Skeletal muscle cell (primary cell): ENCODE measurements around the gene PAX8.

Source experiments
- DNase-seq: peaks from one replicate; pipeline ENCODE4 v3.0.0-alpha.2; 2010; ENCODE audit warnings: low read depth
- H3K4me3 ChIP-seq: 2 replicates; pipeline ENCODE4 v1.5.1; 2011; ENCODE audit warnings: low read depth, mild to moderate bottlenecking, control low read depth, low read length, moderate library complexity

PAX8 gene

GRCh38 chr2:113227698-113228097, 51.0 kb downstream of the PAX8 start:
- H3K4me3 ChIP-seq, result no peak overlapping the region
- DNase-seq, result no peak

- no peak overlapping the region for H3K4me3 ChIP-seq
- DNase-seq, result no peak
These were observed 51.4 kb downstream of the PAX8 start for GRCh38 chr2:113227290-113227689.

- DNase-seq, result no peak
These were observed 52.3 kb downstream of the PAX8 start for GRCh38 chr2:113226462-113226861.

DNA sequence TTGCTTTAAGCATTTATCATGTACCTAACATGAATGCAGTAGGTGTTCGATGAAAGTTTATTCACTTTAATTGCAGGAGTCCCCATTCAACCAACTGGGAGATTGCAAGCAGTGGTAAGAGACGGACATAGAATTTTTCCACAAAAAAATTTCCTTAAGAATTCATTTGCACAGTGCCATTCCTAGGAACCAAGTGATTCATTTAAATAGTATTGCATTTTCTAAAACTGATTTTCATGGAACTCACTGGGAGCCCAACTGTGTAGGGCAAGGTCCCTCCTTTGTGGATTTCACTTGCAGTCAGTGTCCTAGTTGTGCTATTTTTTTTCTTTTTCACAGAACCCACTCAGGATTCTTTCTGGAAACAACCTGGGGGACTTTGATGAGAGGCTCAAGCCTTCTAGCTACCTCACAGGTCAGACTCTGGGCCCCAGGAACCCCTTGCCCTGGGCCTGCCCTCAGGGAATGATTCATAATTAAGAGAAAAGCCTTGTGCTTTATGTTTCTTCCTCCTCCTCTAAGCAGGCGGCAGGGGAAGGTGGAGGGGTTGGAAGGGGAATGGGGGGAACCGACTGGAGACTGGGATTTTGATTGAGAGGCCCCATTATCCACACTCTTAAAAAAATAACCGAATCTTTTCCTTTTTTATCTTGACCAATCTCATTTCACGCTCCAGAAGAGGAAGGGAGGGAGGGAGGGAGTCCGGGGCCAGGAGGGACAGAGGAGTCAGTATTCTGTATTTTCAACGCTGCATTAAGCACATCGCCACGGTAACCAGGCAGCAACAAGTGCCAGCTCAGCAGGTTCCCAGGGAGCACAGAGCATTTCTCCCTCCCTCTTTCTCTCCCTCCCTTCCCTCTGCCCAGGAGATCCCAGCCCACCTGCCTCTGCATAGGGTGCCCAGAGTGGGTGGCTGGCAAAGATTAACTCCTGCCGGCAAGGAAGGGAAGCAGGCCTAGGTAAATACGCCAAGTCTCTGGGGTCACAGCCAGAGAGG, 53.2 kb downstream of the PAX8 start:
- DNase-seq, result no peak
- H3K4me3 ChIP-seq, result no peak overlapping the region

More at GRCh38 chr2:113226462-113226861, 52.3 kb downstream of the PAX8 start:
- H3K4me3 ChIP-seq, result no peak overlapping the region

DNA sequence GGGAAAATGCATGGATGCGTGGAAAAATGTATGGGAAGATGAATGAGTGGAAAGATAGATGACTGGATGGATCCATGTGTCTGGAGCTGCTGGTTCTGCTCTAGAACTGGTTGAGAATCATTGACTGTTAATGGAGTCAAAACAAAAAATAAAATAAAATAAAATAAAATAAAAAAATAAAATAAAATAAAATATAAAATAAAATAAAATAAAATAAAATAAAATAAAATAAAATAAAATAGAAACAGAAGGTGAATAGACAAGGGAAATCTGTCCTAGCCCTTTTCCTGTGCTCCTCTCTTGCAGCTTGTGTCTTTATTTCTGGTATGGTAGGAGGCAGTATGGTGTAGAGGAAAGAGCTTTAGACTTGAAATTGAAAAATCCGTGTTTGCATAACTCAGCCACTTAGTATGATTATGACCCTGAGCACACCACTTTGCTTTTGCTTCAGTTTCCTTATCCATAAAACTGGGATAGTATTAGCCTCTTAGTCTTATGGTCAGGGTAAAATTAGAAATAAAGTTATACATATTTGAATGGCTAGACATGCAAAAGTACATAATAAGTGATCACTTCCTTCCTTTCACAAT, 54.0 kb downstream of the PAX8 start:
- no peak overlapping the region for H3K4me3 ChIP-seq
- no peak for DNase-seq

- no peak for DNase-seq
- H3K4me3 ChIP-seq, result no peak overlapping the region
These were observed 54.9 kb downstream of the PAX8 start for GRCh38 chr2:113223813-113224212.

DNA sequence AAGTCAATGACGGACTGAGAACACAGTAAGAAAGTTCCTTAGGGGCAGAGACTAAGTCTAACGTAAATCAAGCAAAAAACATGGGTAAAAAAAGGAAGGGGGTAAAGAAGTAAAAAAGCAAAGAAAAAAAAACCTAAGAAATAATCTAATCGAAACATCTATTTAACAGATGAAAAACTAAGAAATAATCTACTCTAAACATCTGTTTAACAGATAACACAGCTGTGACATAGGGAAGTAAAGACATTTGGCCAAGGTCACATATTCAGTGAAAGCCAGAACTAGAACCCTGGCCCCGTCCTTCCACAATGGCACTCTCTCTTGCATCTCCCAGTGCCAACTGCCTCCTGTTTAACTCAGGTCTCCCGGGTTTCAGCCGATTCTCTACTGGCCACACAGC, 56.9 kb downstream of the PAX8 start:
- no peak for DNase-seq
- no peak overlapping the region for H3K4me3 ChIP-seq

- no peak for DNase-seq
- H3K4me3 ChIP-seq, result no peak overlapping the region
These were observed 57.6 kb downstream of the PAX8 start for GRCh38 chr2:113220970-113221708.

GRCh38 chr2:113219889-113220641, 58.7 kb downstream of the PAX8 start:
- no peak for DNase-seq
- H3K4me3 ChIP-seq, result no peak overlapping the region

GRCh38 chr2:113219525-113219888, 59.2 kb downstream of the PAX8 start:
- H3K4me3 ChIP-seq, result no peak overlapping the region
- DNase-seq, result no peak

DNA sequence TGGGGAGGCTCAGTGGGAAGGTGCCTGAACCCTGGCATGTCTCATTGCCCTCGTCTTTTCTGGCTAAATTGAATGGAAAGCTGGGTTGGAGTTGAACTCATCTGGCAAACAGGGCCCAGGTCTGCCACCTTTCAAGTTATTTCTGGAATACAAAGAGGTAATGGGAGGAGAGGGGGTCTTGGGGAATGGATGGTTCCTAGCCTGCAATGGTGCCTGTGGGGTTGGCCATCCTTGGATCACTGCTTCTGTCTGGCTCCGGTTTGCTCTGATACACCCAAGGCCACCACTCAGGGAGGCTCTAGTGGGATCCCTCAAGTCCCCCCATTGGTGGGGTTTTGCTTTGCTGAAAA, 59.7 kb downstream of the PAX8 start:
- H3K4me3 ChIP-seq, result no peak overlapping the region
- no peak for DNase-seq

GRCh38 chr2:113218283-113219091, 60.2 kb downstream of the PAX8 start:
- H3K4me3 ChIP-seq, result no peak overlapping the region
- DNase-seq, result no peak

GRCh38 chr2:113217455-113218282, 61.1 kb downstream of the PAX8 start:
- no peak overlapping the region for H3K4me3 ChIP-seq
- no peak for DNase-seq

- no peak for DNase-seq
- no peak overlapping the region for H3K4me3 ChIP-seq
These were observed 61.7 kb downstream of the PAX8 start for GRCh38 chr2:113216891-113217454.

- H3K4me3 ChIP-seq, result no peak overlapping the region
- no peak for DNase-seq
These were observed 62.4 kb downstream of the PAX8 start for GRCh38 chr2:113216321-113216720.

GRCh38 chr2:113215056-113215455, 63.7 kb downstream of the PAX8 start:
- no peak overlapping the region for H3K4me3 ChIP-seq
- no peak for DNase-seq

DNA sequence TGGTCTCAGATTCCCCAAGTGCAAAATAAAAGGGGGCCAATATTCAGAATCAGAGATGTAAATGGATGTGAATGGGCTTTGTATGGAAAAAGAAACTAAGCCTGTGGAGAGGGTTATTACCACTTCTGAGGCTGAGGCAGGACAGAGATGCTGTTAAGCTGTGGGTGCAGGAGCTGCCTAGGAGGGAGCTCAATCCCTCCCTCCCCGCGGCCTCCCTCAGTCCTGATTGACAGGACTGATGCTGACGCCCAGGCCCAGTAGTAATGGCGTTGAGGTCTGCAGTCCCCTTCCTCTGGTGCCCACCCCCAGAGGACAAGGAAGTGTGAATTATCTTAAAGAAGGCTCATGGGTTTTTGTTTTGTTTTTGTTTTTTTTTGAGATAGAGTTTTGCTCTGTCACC, 64.6 kb downstream of the PAX8 start:
- no peak for DNase-seq
- H3K4me3 ChIP-seq, result no peak overlapping the region
